Keratinocyte (primary cell): Measurements from ENCODE around the gene SEL1L. TPM values are rescaled to one million over a fixed set of nuclear protein-coding genes. Genes with fewer than 3 reads are reported as not detected.

Experiments
- DNase-seq: peaks from one replicate; pipeline ENCODE4 v3.0.0-alpha.2; 2011; ENCODE audit warnings: low read depth, missing footprints, low spot score
- FAIRE-seq: peaks from 2 replicates; lab custom pipeline; 2011; peaks lifted over from hg19 to GRCh38; lab: Jason Lieb, UNC
- H2AFZ ChIP-seq: 2 replicates; pipeline ENCODE4 v1.6.0; 2012; ENCODE audit warnings: low read length, control low read depth, inconsistent platforms; ENCODE audit not compliant: control insufficient read depth
- H3K27ac ChIP-seq: 2 replicates; pipeline ENCODE4 v1.5.1; 2011; ENCODE audit warnings: low read length; ENCODE audit not compliant: control insufficient read depth, insufficient read depth
- H3K27me3 ChIP-seq: 3 replicates; pipeline ENCODE4 v1.6.0; 2011; ENCODE audit warnings: low read length; ENCODE audit not compliant: control insufficient read depth, insufficient read depth; ENCODE audit errors: extremely low read depth
- H3K36me3 ChIP-seq, 2 experiments: 2 replicates in 1 of 2; 3 replicates in 1 of 2; pipeline ENCODE4 v1.5.1; 2011; ENCODE audit warnings: low read length in 2 of 2, mild to moderate bottlenecking in 1 of 2; ENCODE audit not compliant: control insufficient read depth in 2 of 2, insufficient read depth in 2 of 2; ENCODE audit errors: extremely low read depth in 1 of 2
- H3K4me1 ChIP-seq: 3 replicates; pipeline ENCODE4 v1.5.1; 2011; ENCODE audit warnings: low read length; ENCODE audit not compliant: control insufficient read depth, insufficient read depth; ENCODE audit errors: extremely low read depth
- H3K4me2 ChIP-seq: 3 replicates; pipeline ENCODE4 v1.6.0; 2011; ENCODE audit warnings: low read depth, low read length; ENCODE audit not compliant: control insufficient read depth, insufficient read depth; ENCODE audit errors: extremely low read depth
- H3K4me3 ChIP-seq, 3 experiments: fragments of 200-600 bp in 1 of 3; sonication (generic) in 1 of 3; 2 replicates in 2 of 3; 3 replicates in 1 of 3; pipeline ENCODE4 v1.5.1; 2011 to 2016; ENCODE audit warnings: low read length in 3 of 3, mild to moderate bottlenecking in 3 of 3, control low read depth in 2 of 3, inconsistent platforms in 1 of 3, low read depth in 1 of 3, mixed read lengths in 1 of 3, mixed run types in 1 of 3, moderate library complexity in 1 of 3; ENCODE audit not compliant: control insufficient read depth in 2 of 3, insufficient read depth in 2 of 3; ENCODE audit errors: extremely low read depth in 1 of 3
- H3K79me2 ChIP-seq: 2 replicates; pipeline ENCODE4 v1.6.0; 2012; ENCODE audit warnings: low read length; ENCODE audit not compliant: control insufficient read depth, insufficient read depth
- H3K9ac ChIP-seq: 3 replicates; pipeline ENCODE4 v1.6.0; 2011; ENCODE audit warnings: low read length; ENCODE audit not compliant: control insufficient read depth, insufficient read depth; ENCODE audit errors: extremely low read depth
- H3K9me1 ChIP-seq: 3 replicates; pipeline ENCODE4 v1.6.0; 2011; ENCODE audit warnings: low read length; ENCODE audit not compliant: control insufficient read depth, insufficient read depth; ENCODE audit errors: extremely low read depth
- H3K9me3 ChIP-seq: 2 replicates; pipeline ENCODE4 v1.5.1; 2012; ENCODE audit warnings: low read depth, low read length; ENCODE audit not compliant: control insufficient read depth
- H4K20me1 ChIP-seq: 3 replicates; pipeline ENCODE4 v1.6.0; 2011; ENCODE audit warnings: low read length; ENCODE audit not compliant: control insufficient read depth, insufficient read depth; ENCODE audit errors: extremely low read depth
- EZH2 ChIP-seq: IDR thresholded peaks from one replicate; pipeline ENCODE4 v1.6.1; 2012; ENCODE audit warnings: inconsistent platforms, mild to moderate bottlenecking, low read length, moderate library complexity
- dilution Hi-C: fragments of 300-500 bp; cut with MboI; formaldehyde crosslinking; loops from one replicate; pipeline ENCODE4 v1.7.0; 2020; ENCODE audit warnings: low sequenced_read_pairs; ENCODE audit not compliant: extremely low pct_ligation_motif_present
- polyA plus RNA-seq, 5 experiments: library from polyadenylated mRNA; depleted of rRNA in 3 of 5; stranded (reverse) in 3 of 5; stranded (forward) in 1 of 5; unstranded in 1 of 5; fragments of >200 nt; gene quantifications; 1 replicate in 1 of 5; 2 replicates in 3 of 5; 3 replicates in 1 of 5; pipeline versions ENCODE4 v1.2.1 to v1.2.3, GENCODE V29; 2011 to 2012; ENCODE audit warnings: missing spikeins in 2 of 5, low read depth in 1 of 5, low replicate concordance in 1 of 5
- TF ChIP-seq, protein P1 (sequence below), 3 experiments: IDR thresholded peaks in 1 of 3; conservative IDR thresholded peaks in 1 of 3; optimal IDR thresholded peaks in 1 of 3; 2 replicates in 2 of 3; 3 replicates in 1 of 3; pipeline versions ENCODE3 to v1.5.1; 2011; ENCODE audit warnings: low read length in 3 of 3, mild to moderate bottlenecking in 3 of 3, moderate library complexity in 2 of 3, control low read depth in 1 of 3, inconsistent platforms in 1 of 3; ENCODE audit not compliant: insufficient read depth in 2 of 3; ENCODE audit errors: extremely low read depth in 1 of 3

SEL1L gene
- polyA plus RNA-seq, 1 donor (not counting 4 experiments of a cell fraction or from before 2014, with no cell fraction given) = 19.7 TPM

DNA sequence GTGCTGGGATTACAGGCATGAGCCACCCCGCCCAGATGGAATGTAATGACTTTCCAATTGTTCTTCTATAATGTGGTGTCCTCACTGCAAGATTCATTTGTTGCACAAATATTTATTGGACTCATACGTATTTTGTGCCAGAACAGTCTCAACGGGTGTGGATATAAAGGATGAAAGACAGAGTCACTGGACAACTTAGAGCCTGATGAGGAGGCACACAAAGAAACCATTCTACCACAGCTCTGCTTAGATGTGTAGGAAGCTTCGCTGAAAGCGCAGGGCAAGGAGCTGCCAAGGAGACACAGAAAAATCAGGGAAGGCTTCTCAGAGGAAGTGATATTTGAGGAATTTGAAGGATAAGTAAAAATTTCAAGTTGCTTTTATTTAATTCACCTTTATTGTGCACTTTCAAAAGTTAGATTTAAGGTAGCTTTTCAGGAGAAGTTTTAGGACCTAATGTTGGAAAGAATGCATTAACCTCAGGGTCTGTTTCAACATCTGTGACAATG, 92.0 kb downstream of the SEL1L start:
- Histone ChIP-seq H3K9me3 (no peaks in the 10 kb centered on the region), H4K20me1 (no peaks in the 10 kb centered on the region), H3K27me3 (peaks cover 8% of the 10 kb centered on the region), H3K4me2 (no peak overlapping the region), H3K4me1 (peaks cover 2% of the 10 kb centered on the region), H3K79me2 (no peaks in the 10 kb centered on the region), H3K4me3 (no peak overlapping the region), H3K36me3 (no peaks in the 10 kb centered on the region), H3K27ac (no peak overlapping the region), H3K9me1 (no peaks in the 10 kb centered on the region), H2AFZ (no peak overlapping the region), H3K9ac (no peak overlapping the region)
- dilution Hi-C loops = no loop called here
- FAIRE-seq = no peak
- no peak for TF ChIP-seq EZH2
- TF ChIP-seq, protein P1, sequence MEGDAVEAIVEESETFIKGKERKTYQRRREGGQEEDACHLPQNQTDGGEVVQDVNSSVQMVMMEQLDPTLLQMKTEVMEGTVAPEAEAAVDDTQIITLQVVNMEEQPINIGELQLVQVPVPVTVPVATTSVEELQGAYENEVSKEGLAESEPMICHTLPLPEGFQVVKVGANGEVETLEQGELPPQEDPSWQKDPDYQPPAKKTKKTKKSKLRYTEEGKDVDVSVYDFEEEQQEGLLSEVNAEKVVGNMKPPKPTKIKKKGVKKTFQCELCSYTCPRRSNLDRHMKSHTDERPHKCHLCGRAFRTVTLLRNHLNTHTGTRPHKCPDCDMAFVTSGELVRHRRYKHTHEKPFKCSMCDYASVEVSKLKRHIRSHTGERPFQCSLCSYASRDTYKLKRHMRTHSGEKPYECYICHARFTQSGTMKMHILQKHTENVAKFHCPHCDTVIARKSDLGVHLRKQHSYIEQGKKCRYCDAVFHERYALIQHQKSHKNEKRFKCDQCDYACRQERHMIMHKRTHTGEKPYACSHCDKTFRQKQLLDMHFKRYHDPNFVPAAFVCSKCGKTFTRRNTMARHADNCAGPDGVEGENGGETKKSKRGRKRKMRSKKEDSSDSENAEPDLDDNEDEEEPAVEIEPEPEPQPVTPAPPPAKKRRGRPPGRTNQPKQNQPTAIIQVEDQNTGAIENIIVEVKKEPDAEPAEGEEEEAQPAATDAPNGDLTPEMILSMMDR (optimal IDR thresholded peaks at IDR 0.05 in 1 of 3, IDR thresholded peaks at IDR 0.05 in 1 of 3, conservative IDR thresholded peaks at IDR 0.05 in 1 of 3; ENCODE audit: extremely low read depth in 1 of 3, insufficient read depth in 2 of 3, low read length in 3 of 3) = no peak
- no peak for DNase-seq

DNA sequence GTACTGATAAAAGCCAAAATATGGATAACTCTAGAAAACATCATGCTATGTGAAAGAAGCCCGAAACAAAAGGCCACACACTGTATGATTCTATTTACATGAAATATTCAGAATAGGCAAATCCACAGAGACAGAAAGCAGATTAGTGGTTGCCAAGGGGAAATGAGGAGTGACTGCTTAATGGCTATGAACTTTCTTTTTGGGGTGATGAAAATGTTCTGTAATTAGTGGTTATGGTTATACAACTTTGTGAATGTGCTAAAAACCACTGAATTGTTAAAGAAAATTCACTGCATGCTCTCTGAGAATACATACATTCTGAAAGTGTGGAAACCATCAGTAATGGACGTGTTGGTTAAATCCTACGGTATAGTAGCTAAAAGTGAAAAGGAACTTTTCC, 93.6 kb downstream of the SEL1L start:
- no peaks in the 10 kb centered on the region for H3K79me2 ChIP-seq
- FAIRE-seq (no peak), DNase-seq (no peak)
- H3K9me3 ChIP-seq = no peaks in the 10 kb centered on the region
- no peak overlapping the region for H2AFZ ChIP-seq
- H3K27me3 ChIP-seq = peaks cover 8% of the 10 kb centered on the region
- H3K4me1 ChIP-seq = peaks cover 5% of the 10 kb centered on the region
- H3K9ac ChIP-seq = no peak overlapping the region
- no peak overlapping the region for H3K4me2 ChIP-seq
- H3K27ac ChIP-seq = no peak overlapping the region
- no peaks in the 10 kb centered on the region for H4K20me1 ChIP-seq
- dilution Hi-C loops = no loop called here
- H3K4me3 ChIP-seq = no peak overlapping the region
- no peak for TF ChIP-seq EZH2
- TF ChIP-seq, protein P1 (optimal IDR thresholded peaks at IDR 0.05 in 1 of 3, IDR thresholded peaks at IDR 0.05 in 1 of 3, conservative IDR thresholded peaks at IDR 0.05 in 1 of 3; ENCODE audit: extremely low read depth in 1 of 3, insufficient read depth in 2 of 3, low read length in 3 of 3) = no peak
- no peaks in the 10 kb centered on the region for H3K36me3 ChIP-seq
- H3K9me1 ChIP-seq = no peaks in the 10 kb centered on the region
